HEK293 (cell line): ENCODE results near the gene IL17C.
A peak's percentile ranks its signal among the peaks of the same experiment; 100 is the strongest.

ENCODE experiments used
- CTCF ChIA-PET: fragments of 350-600 bp; formaldehyde crosslinking; extraction: SDS; loops from one replicate; lab custom pipeline; 2021; ENCODE audit warnings: antibody characterized with exemption; lab: Yijun Ruan, JAX
- POLR2A ChIA-PET: fragments of 300-600 bp; formaldehyde crosslinking; extraction: SDS; loops from one replicate; lab custom pipeline; 2020; ENCODE audit warnings: antibody characterized with exemption, inconsistent platforms; lab: Yijun Ruan, JAX
- H3K27ac ChIP-seq: fragments of 200-500 bp; sonication (Bioruptor generic); 2 replicates; pipeline ENCODE4 v1.5.1; 2014; ENCODE audit warnings: low read depth, low read length, control low read depth, inconsistent platforms; ENCODE audit errors: extremely low read depth
- H3K36me3 ChIP-seq, 2 experiments: fragments of 200-500 bp in 1 of 2; sonication (Bioruptor generic) in 1 of 2; 1 replicate in 1 of 2; 2 replicates in 1 of 2; pipeline ENCODE4 v1.5.1; 2014 to 2017; ENCODE audit warnings: inconsistent platforms in 2 of 2, low read length in 2 of 2; ENCODE audit not compliant: control insufficient read depth in 2 of 2, insufficient read depth in 1 of 2
- H3K4me1 ChIP-seq: fragments of 200-500 bp; sonication (Bioruptor generic); 2 replicates; pipeline ENCODE4 v1.5.1; 2014; ENCODE audit warnings: mild to moderate bottlenecking, low read length, inconsistent platforms; ENCODE audit not compliant: control insufficient read depth, insufficient read depth
- H3K4me3 ChIP-seq: 2 replicates; pipeline ENCODE4 v1.5.1; 2011; ENCODE audit warnings: low read depth, mild to moderate bottlenecking, control low read depth, low read length, moderate library complexity
- H3K9me3 ChIP-seq: fragments of 200-500 bp; sonication (Bioruptor generic); 2 replicates; pipeline ENCODE4 v1.5.1; 2014; ENCODE audit warnings: low read depth, low read length, inconsistent platforms; ENCODE audit not compliant: control insufficient read depth, insufficient read depth
- HOXA7 ChIP-seq: sonication (generic); formaldehyde crosslinking; IDR thresholded peaks from 2 replicates; pipeline ENCODE4 v1.8.1; 2022; ENCODE audit warnings: missing genetic modification reagents, borderline replicate concordance
- HOXC10 ChIP-seq: sonication (generic); formaldehyde crosslinking; IDR thresholded peaks from 2 replicates; pipeline ENCODE4 v1.8.1; 2023; ENCODE audit warnings: mild to moderate bottlenecking, missing genetic modification reagents
- KLF1 ChIP-seq: fragments of 450-650 bp; formaldehyde crosslinking; IDR thresholded peaks from 2 replicates; pipeline ENCODE4 v1.5.1; 2016; ENCODE audit warnings: missing biosample characterization, missing genetic modification characterization
- MYNN ChIP-seq: fragments of 450-650 bp; formaldehyde crosslinking; IDR thresholded peaks from 2 replicates; pipeline ENCODE4 v1.5.1; 2016; ENCODE audit warnings: missing biosample characterization, missing genetic modification characterization, borderline replicate concordance
- RBAK ChIP-seq: fragments of 450-650 bp; formaldehyde crosslinking; IDR thresholded peaks from 2 replicates; pipeline ENCODE4 v1.5.1; 2016; ENCODE audit warnings: missing biosample characterization, missing genetic modification characterization
- SALL2 ChIP-seq: fragments of 450-650 bp; formaldehyde crosslinking; IDR thresholded peaks from 2 replicates; pipeline ENCODE4 v1.5.0; 2017; ENCODE audit warnings: missing biosample characterization, mild to moderate bottlenecking, missing genetic modification characterization, borderline replicate concordance
- SCRT2 ChIP-seq: fragments of 450-650 bp; formaldehyde crosslinking; IDR thresholded peaks from 2 replicates; pipeline ENCODE4 v1.5.1; 2016; ENCODE audit warnings: missing biosample characterization, missing genetic modification characterization
- YY2 ChIP-seq: fragments of 450-650 bp; formaldehyde crosslinking; IDR thresholded peaks from 2 replicates; pipeline ENCODE4 v1.5.1; 2016; ENCODE audit warnings: missing biosample characterization, missing genetic modification characterization
- ZBTB1 ChIP-seq: fragments of 450-650 bp; formaldehyde crosslinking; IDR thresholded peaks from 2 replicates; pipeline ENCODE4 v1.5.1; 2016; ENCODE audit warnings: missing biosample characterization, missing genetic modification characterization
- ZNF10 ChIP-seq: fragments of 450-650 bp; formaldehyde crosslinking; IDR thresholded peaks from 2 replicates; pipeline ENCODE4 v1.5.1; 2017; ENCODE audit warnings: missing biosample characterization, missing genetic modification characterization
- ZNF121 ChIP-seq: fragments of 450-650 bp; formaldehyde crosslinking; IDR thresholded peaks from 2 replicates; pipeline ENCODE4 v1.5.1; 2016; ENCODE audit warnings: missing biosample characterization, missing genetic modification characterization
- ZNF138 ChIP-seq: fragments of 450-650 bp; formaldehyde crosslinking; IDR thresholded peaks from 2 replicates; pipeline ENCODE4 v1.5.1; 2016; ENCODE audit warnings: missing biosample characterization, missing genetic modification characterization, borderline replicate concordance
- ZNF146 ChIP-seq: fragments of 450-650 bp; formaldehyde crosslinking; IDR thresholded peaks from 2 replicates; pipeline ENCODE4 v1.5.1; 2016; ENCODE audit warnings: missing biosample characterization, missing genetic modification characterization
- ZNF157 ChIP-seq: fragments of 450-650 bp; formaldehyde crosslinking; IDR thresholded peaks from 2 replicates; pipeline ENCODE4 v1.5.1; 2016; ENCODE audit warnings: missing biosample characterization, missing genetic modification characterization
- ZNF16 ChIP-seq: fragments of 450-650 bp; formaldehyde crosslinking; IDR thresholded peaks from 2 replicates; pipeline ENCODE4 v1.5.1; 2016; ENCODE audit warnings: low read depth, missing biosample characterization, missing genetic modification characterization
- ZNF202 ChIP-seq: fragments of 450-650 bp; formaldehyde crosslinking; IDR thresholded peaks from 2 replicates; pipeline ENCODE4 v1.5.1; 2016; ENCODE audit warnings: missing biosample characterization, missing genetic modification characterization, borderline replicate concordance
- ZNF221 ChIP-seq: fragments of 450-650 bp; formaldehyde crosslinking; IDR thresholded peaks from 2 replicates; pipeline ENCODE4 v1.5.1; 2017; ENCODE audit warnings: missing biosample characterization, missing genetic modification characterization, borderline replicate concordance
- ZNF324 ChIP-seq: fragments of 450-650 bp; formaldehyde crosslinking; IDR thresholded peaks from 2 replicates; pipeline ENCODE4 v1.5.1; 2016; ENCODE audit warnings: missing biosample characterization, missing genetic modification characterization
- ZNF335 ChIP-seq: fragments of 450-650 bp; formaldehyde crosslinking; conservative IDR thresholded peaks from 2 replicates; pipeline ENCODE4 v1.5.1; 2016; ENCODE audit warnings: missing biosample characterization, missing genetic modification characterization
- ZNF48 ChIP-seq: fragments of 450-650 bp; formaldehyde crosslinking; IDR thresholded peaks from 2 replicates; pipeline ENCODE4 v1.5.1; 2016; ENCODE audit warnings: missing biosample characterization, missing genetic modification characterization
- ZNF501 ChIP-seq: fragments of 450-650 bp; formaldehyde crosslinking; IDR thresholded peaks from 2 replicates; pipeline ENCODE4 v1.5.1; 2016; ENCODE audit warnings: missing biosample characterization, missing genetic modification characterization
- ZNF548 ChIP-seq: fragments of 450-650 bp; formaldehyde crosslinking; IDR thresholded peaks from 2 replicates; pipeline ENCODE4 v1.5.1; 2016; ENCODE audit warnings: missing biosample characterization, missing genetic modification characterization
- ZNF561 ChIP-seq: fragments of 450-650 bp; IDR thresholded peaks from 2 replicates; pipeline ENCODE4 v1.5.1; 2018; ENCODE audit warnings: missing biosample characterization, missing genetic modification characterization, borderline replicate concordance
- ZNF600 ChIP-seq: fragments of 450-650 bp; formaldehyde crosslinking; IDR thresholded peaks from 2 replicates; pipeline ENCODE4 v1.5.1; 2016; ENCODE audit warnings: missing biosample characterization, missing genetic modification characterization
- ZNF621 ChIP-seq: fragments of 450-650 bp; formaldehyde crosslinking; IDR thresholded peaks from 2 replicates; pipeline ENCODE4 v1.5.1; 2017; ENCODE audit warnings: missing biosample characterization, missing genetic modification characterization
- ZNF624 ChIP-seq: fragments of 450-650 bp; formaldehyde crosslinking; IDR thresholded peaks from 2 replicates; pipeline ENCODE4 v1.5.1; 2017; ENCODE audit warnings: missing biosample characterization, missing genetic modification characterization
- ZNF660 ChIP-seq: fragments of 450-650 bp; IDR thresholded peaks from 2 replicates; pipeline ENCODE4 v1.5.1; 2018; ENCODE audit warnings: missing biosample characterization, mild to moderate bottlenecking, missing genetic modification characterization
- ZNF830 ChIP-seq: fragments of 450-650 bp; IDR thresholded peaks from 2 replicates; pipeline ENCODE4 v1.5.0; 2018; ENCODE audit warnings: missing biosample characterization, missing genetic modification characterization, low read depth, mild to moderate bottlenecking, moderate library complexity
- ZNF843 ChIP-seq: fragments of 450-650 bp; formaldehyde crosslinking; IDR thresholded peaks from 2 replicates; pipeline ENCODE4 v1.5.1; 2016; ENCODE audit warnings: missing biosample characterization, missing genetic modification characterization
- TF ChIP-seq, protein P1 (sequence below): fragments of 450-650 bp; formaldehyde crosslinking; IDR thresholded peaks from 2 replicates; pipeline ENCODE4 v1.5.1; 2016; ENCODE audit warnings: missing biosample characterization, missing genetic modification characterization
- TF ChIP-seq, protein P2 (sequence below): fragments of 450-650 bp; formaldehyde crosslinking; IDR thresholded peaks from 2 replicates; pipeline ENCODE4 v1.5.1; 2016; ENCODE audit warnings: missing biosample characterization, missing genetic modification characterization
- TF ChIP-seq, protein P3 (sequence below): fragments of 450-650 bp; IDR thresholded peaks from 2 replicates; pipeline ENCODE4 v1.5.1; 2018; ENCODE audit warnings: missing biosample characterization, missing genetic modification characterization
- TF ChIP-seq, protein P4 (sequence below): IDR thresholded peaks from 2 replicates; pipeline ENCODE4 v1.6.1; 2011; ENCODE audit warnings: mild to moderate bottlenecking, low read depth, low read length, borderline replicate concordance

IL17C gene

DNA sequence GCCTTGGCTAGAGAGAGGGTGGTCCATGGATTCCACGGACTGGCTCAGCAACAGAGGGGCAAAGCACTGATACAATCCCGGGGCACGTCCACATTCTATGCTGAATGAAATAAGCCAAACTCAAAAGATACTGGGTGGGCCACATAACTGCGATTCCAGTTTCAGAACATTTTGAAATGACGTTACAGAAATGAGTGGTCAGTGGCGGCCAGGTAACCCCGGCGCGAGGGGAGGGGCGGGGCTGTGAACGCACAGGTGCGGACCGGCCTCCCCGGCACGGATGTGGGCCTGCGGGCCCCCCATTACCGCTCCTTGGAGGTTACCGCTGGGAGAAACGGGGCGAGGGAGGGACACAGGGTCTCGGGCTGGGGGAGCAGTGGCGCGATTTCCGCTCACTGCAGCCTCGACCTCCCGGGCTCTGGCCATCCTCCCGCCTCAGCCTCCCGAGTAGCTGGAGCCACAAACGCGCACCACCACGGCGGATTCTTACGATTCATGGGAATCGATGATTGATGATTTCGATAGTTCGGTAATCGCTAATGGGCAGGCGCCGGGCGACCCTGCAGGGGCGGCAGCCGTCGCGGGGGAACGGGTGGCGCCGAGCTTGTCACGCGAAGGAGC is 24.0 kb downstream of the IL17C start:
- H3K27ac ChIP-seq, result peak overlapping the region; percentile 69; the same call in 1 of the 2 replicates
- ChIA-PET POLR2A (interaction anchor here (0.6 to 1.3 kb wide), 10 partner anchors 10 to 92 kb away, joined by 3 to 7 read pairs (median 3); partner anchors contain the start of genes CTU2, RNF166 and ZC3H18), CTCF (interaction anchor here (0.6 to 4.1 kb wide), 6 partner anchors 10 to 75 kb away, joined by 3 to 12 read pairs (median 5); no protein-coding TSS in a partner anchor)
- H3K9me3 ChIP-seq, result no peaks in the 10 kb centered on the region
- peak overlapping the region; percentile 82 for H3K4me3 ChIP-seq
- peaks cover 0 to 2% of the 10 kb centered on the region in 2 experiments; a peak in 1 of 3 replicates for H3K36me3 ChIP-seq
- no peaks in the 10 kb centered on the region for H3K4me1 ChIP-seq
- no peak for TF ChIP-seq ZNF548 (tag by site-specific recombination)
- TF ChIP-seq ZNF121 (tag by site-specific recombination), result 0 out of 2 replicates have a peak, but pooled peaks have one; percentile 14
- TF ChIP-seq, protein P1, sequence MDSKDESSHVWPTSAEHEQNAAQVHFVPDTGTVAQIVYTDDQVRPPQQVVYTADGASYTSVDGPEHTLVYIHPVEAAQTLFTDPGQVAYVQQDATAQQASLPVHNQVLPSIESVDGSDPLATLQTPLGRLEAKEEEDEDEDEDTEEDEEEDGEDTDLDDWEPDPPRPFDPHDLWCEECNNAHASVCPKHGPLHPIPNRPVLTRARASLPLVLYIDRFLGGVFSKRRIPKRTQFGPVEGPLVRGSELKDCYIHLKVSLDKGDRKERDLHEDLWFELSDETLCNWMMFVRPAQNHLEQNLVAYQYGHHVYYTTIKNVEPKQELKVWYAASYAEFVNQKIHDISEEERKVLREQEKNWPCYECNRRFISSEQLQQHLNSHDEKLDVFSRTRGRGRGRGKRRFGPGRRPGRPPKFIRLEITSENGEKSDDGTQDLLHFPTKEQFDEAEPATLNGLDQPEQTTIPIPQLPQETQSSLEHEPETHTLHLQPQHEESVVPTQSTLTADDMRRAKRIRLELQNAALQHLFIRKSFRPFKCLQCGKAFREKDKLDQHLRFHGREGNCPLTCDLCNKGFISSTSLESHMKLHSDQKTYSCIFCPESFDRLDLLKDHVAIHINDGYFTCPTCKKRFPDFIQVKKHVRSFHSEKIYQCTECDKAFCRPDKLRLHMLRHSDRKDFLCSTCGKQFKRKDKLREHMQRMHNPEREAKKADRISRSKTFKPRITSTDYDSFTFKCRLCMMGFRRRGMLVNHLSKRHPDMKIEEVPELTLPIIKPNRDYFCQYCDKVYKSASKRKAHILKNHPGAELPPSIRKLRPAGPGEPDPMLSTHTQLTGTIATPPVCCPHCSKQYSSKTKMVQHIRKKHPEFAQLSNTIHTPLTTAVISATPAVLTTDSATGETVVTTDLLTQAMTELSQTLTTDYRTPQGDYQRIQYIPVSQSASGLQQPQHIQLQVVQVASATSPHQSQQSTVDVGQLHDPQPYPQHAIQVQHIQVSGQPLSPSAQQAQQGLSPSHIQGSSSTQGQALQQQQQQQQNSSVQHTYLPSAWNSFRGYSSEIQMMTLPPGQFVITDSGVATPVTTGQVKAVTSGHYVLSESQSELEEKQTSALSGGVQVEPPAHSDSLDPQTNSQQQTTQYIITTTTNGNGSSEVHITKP (tag by site-specific recombination), result peak; percentile 50
- TF ChIP-seq ZNF501 (tag by site-specific recombination), result no peak
- no peak for TF ChIP-seq ZNF624
- TF ChIP-seq ZNF660 (tag by site-specific recombination), result no peak
- no peak for TF ChIP-seq RBAK
- no peak for TF ChIP-seq ZNF157 (tag by site-specific recombination)
- no peak for TF ChIP-seq ZNF830 (tag by site-specific recombination)
- TF ChIP-seq ZNF221 (tag by site-specific recombination), result no peak
- TF ChIP-seq HOXC10 (CRISPR knock-in tag), result no peak
- TF ChIP-seq KLF1 (tag by site-specific recombination), result no peak
- TF ChIP-seq, protein P2, sequence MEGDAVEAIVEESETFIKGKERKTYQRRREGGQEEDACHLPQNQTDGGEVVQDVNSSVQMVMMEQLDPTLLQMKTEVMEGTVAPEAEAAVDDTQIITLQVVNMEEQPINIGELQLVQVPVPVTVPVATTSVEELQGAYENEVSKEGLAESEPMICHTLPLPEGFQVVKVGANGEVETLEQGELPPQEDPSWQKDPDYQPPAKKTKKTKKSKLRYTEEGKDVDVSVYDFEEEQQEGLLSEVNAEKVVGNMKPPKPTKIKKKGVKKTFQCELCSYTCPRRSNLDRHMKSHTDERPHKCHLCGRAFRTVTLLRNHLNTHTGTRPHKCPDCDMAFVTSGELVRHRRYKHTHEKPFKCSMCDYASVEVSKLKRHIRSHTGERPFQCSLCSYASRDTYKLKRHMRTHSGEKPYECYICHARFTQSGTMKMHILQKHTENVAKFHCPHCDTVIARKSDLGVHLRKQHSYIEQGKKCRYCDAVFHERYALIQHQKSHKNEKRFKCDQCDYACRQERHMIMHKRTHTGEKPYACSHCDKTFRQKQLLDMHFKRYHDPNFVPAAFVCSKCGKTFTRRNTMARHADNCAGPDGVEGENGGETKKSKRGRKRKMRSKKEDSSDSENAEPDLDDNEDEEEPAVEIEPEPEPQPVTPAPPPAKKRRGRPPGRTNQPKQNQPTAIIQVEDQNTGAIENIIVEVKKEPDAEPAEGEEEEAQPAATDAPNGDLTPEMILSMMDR (tag by site-specific recombination), result no peak
- TF ChIP-seq ZNF843, result no peak
- TF ChIP-seq ZNF138 (tag by site-specific recombination), result no peak
- TF ChIP-seq ZNF600 (tag by site-specific recombination), result no peak
- TF ChIP-seq ZBTB1, result no peak
- TF ChIP-seq ZNF335 (tag by site-specific recombination), result peak; percentile 29
- TF ChIP-seq ZNF561 (tag by site-specific recombination), result no peak
- TF ChIP-seq MYNN (tag by site-specific recombination), result no peak
- no peak for TF ChIP-seq ZNF146 (tag by site-specific recombination)
- no peak for TF ChIP-seq ZNF10 (tag by site-specific recombination)
- TF ChIP-seq ZNF16 (tag by site-specific recombination), result no peak
- TF ChIP-seq, protein P3, sequence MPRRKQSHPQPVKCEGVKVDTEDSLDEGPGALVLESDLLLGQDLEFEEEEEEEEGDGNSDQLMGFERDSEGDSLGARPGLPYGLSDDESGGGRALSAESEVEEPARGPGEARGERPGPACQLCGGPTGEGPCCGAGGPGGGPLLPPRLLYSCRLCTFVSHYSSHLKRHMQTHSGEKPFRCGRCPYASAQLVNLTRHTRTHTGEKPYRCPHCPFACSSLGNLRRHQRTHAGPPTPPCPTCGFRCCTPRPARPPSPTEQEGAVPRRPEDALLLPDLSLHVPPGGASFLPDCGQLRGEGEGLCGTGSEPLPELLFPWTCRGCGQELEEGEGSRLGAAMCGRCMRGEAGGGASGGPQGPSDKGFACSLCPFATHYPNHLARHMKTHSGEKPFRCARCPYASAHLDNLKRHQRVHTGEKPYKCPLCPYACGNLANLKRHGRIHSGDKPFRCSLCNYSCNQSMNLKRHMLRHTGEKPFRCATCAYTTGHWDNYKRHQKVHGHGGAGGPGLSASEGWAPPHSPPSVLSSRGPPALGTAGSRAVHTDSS, result no peak
- no peak for TF ChIP-seq SALL2
- TF ChIP-seq ZNF621, result no peak
- no peak for TF ChIP-seq YY2 (tag by site-specific recombination)
- no peak for TF ChIP-seq ZNF48 (tag by site-specific recombination)
- TF ChIP-seq, protein P4, sequence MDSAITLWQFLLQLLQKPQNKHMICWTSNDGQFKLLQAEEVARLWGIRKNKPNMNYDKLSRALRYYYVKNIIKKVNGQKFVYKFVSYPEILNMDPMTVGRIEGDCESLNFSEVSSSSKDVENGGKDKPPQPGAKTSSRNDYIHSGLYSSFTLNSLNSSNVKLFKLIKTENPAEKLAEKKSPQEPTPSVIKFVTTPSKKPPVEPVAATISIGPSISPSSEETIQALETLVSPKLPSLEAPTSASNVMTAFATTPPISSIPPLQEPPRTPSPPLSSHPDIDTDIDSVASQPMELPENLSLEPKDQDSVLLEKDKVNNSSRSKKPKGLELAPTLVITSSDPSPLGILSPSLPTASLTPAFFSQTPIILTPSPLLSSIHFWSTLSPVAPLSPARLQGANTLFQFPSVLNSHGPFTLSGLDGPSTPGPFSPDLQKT, result no peak
- TF ChIP-seq ZNF324 (tag by site-specific recombination), result no peak
- TF ChIP-seq SCRT2, result no peak
- no peak for TF ChIP-seq ZNF202 (tag by site-specific recombination)
- TF ChIP-seq HOXA7, result no peak
